GM18502 (cell line): ENCODE measurements around the gene NAB2.

Source experiments
- ATAC-seq: cut with Tn5 transposase; IDR thresholded peaks from one replicate; pipeline ENCODE4 v1.9.1; 2021; ENCODE audit warnings: mild to moderate bottlenecking; ENCODE audit not compliant: unreplicated experiment, poor library complexity

NAB2 gene

GRCh38 chr12:57130941-57131340 lies 42.0 kb downstream of the NAB2 start:
- ATAC-seq: no peak

GRCh38 chr12:57131896-57132744 lies 43.2 kb downstream of the NAB2 start:
- ATAC-seq: no peak

- no peak for ATAC-seq
Measured at GRCh38 chr12:57133013-57133569, 44.2 kb downstream of the NAB2 start.

- ATAC-seq: no peak
Measured at GRCh38 chr12:57133916-57134315, 45.0 kb downstream of the NAB2 start.

GRCh38 chr12:57134949-57135348 lies 46.0 kb downstream of the NAB2 start:
- no peak for ATAC-seq

- ATAC-seq: no peak
Measured at GRCh38 chr12:57135527-57136326, 46.8 kb downstream of the NAB2 start.

GRCh38 chr12:57138526-57139272 lies 49.8 kb downstream of the NAB2 start:
- no peak for ATAC-seq

- no peak for ATAC-seq
Measured at GRCh38 chr12:57139796-57140649, 51.1 kb downstream of the NAB2 start.

- no peak for ATAC-seq
Measured at GRCh38 chr12:57141249-57141648, 52.3 kb downstream of the NAB2 start.

- no peak for ATAC-seq
Measured at GRCh38 chr12:57142121-57142520, 53.2 kb downstream of the NAB2 start.

- ATAC-seq: no peak
Measured at GRCh38 chr12:57142727-57143126, 53.8 kb downstream of the NAB2 start.

- ATAC-seq: no peak
Measured at GRCh38 chr12:57143454-57143853, 54.5 kb downstream of the NAB2 start.
